CD14-positive monocyte (primary cell): ENCODE results near the gene SAG. TPM values are rescaled to one million over a fixed set of nuclear protein-coding genes. Genes with fewer than 3 reads are reported as not detected.

Experiments used
- DNase-seq, 3 donors: peaks; one replicate each; pipeline ENCODE4 v3.0.0-alpha.2; 2011 to 2022
- H2AFZ ChIP-seq: 2 replicates; pipeline ENCODE4 v1.6.0; 2012; ENCODE audit warnings: mild to moderate bottlenecking, low read depth, low read length, inconsistent platforms; ENCODE audit not compliant: insufficient read depth, poor library complexity, severe bottlenecking
- H3K27ac ChIP-seq, 2 donors: 1 replicate in 1 of 2; 2 replicates in 1 of 2; pipeline ENCODE4 v1.5.1; 2012 to 2013; ENCODE audit warnings: low read length in 2 of 2, control low read depth in 1 of 2, inconsistent platforms in 1 of 2, low read depth in 1 of 2, mild to moderate bottlenecking in 1 of 2
- H3K27me3 ChIP-seq, 2 donors: one replicate each; pipeline versions ENCODE4 v1.6.0 to v1.6.1; 2011 to 2013; ENCODE audit warnings: low read length in 2 of 2; ENCODE audit not compliant: control insufficient read depth in 2 of 2, insufficient read depth in 2 of 2
- H3K36me3 ChIP-seq, 2 donors: replicated peaks in 1 of 2; 1 replicate in 1 of 2; 2 replicates in 1 of 2; pipeline versions ENCODE4 v1.5.1 to v1.6.1; 2012 to 2013; ENCODE audit warnings: low read length in 2 of 2, control low read depth in 1 of 2, inconsistent platforms in 1 of 2, mild to moderate bottlenecking in 1 of 2; ENCODE audit not compliant: insufficient read depth in 2 of 2, control insufficient read depth in 1 of 2
- H3K4me1 ChIP-seq, 2 donors: 1 replicate in 1 of 2; 2 replicates in 1 of 2; pipeline versions ENCODE4 v1.5.1 to v1.6.1; 2012 to 2013; ENCODE audit warnings: low read length in 2 of 2, control low read depth in 1 of 2, inconsistent platforms in 1 of 2, mild to moderate bottlenecking in 1 of 2, moderate library complexity in 1 of 2; ENCODE audit not compliant: insufficient read depth in 2 of 2, control insufficient read depth in 1 of 2
- H3K4me2 ChIP-seq: replicated peaks from 2 replicates; pipeline ENCODE3; 2012; ENCODE audit warnings: low read length, moderate library complexity, mild to moderate bottlenecking; ENCODE audit not compliant: poor library complexity, severe bottlenecking; ENCODE audit errors: extremely low read depth
- H3K4me3 ChIP-seq, 3 experiments: fragments of 200-600 bp in 1 of 3; sonication (generic) in 1 of 3; replicated peaks in 1 of 3; 1 replicate in 2 of 3; 2 replicates in 1 of 3; pipeline ENCODE4 v1.5.1; 2011 to 2013; ENCODE audit warnings: low read length in 3 of 3, mild to moderate bottlenecking in 3 of 3, control low read depth in 2 of 3, low read depth in 2 of 3, inconsistent platforms in 1 of 3, moderate library complexity in 1 of 3
- H3K79me2 ChIP-seq: 2 replicates; pipeline ENCODE4 v1.6.0; 2012; ENCODE audit warnings: mild to moderate bottlenecking, control low read depth, inconsistent platforms, low read length, moderate library complexity; ENCODE audit not compliant: insufficient read depth
- H3K9ac ChIP-seq: 2 replicates; pipeline ENCODE4 v1.6.0; 2017; ENCODE audit warnings: low read length, mild to moderate bottlenecking; ENCODE audit not compliant: insufficient read depth, poor library complexity, severe bottlenecking
- H3K9me3 ChIP-seq, 2 donors: replicated peaks in 1 of 2; 1 replicate in 1 of 2; 2 replicates in 1 of 2; pipeline versions ENCODE4 v1.5.1 to v1.6.1; 2012 to 2013; ENCODE audit warnings: low read length in 2 of 2, control low read depth in 1 of 2; ENCODE audit not compliant: control insufficient read depth in 1 of 2, insufficient read depth in 1 of 2
- H4K20me1 ChIP-seq: 2 replicates; pipeline ENCODE4 v1.6.0; 2012; ENCODE audit warnings: mild to moderate bottlenecking, low read length, control low read depth, moderate library complexity; ENCODE audit not compliant: insufficient read depth
- H3K27ac Mint-ChIP-seq, 7 donors: one replicate each; pipeline ENCODE4 v1.8.0; 2020; ENCODE audit warnings: mild to moderate bottlenecking in 7 of 7, mixed read lengths in 7 of 7, moderate library complexity in 6 of 7, inconsistent platforms in 2 of 7
- H3K27me3 Mint-ChIP-seq, 3 donors: one replicate each; pipeline ENCODE4 v1.8.0; 2021 to 2022; ENCODE audit warnings: low read depth in 3 of 3, mild to moderate bottlenecking in 3 of 3, mixed read lengths in 3 of 3, moderate library complexity in 3 of 3, inconsistent platforms in 1 of 3
- H3K36me3 Mint-ChIP-seq, 2 donors: one replicate each; pipeline ENCODE4 v1.8.0; 2020; ENCODE audit warnings: mixed read lengths in 2 of 2, inconsistent platforms in 1 of 2, mild to moderate bottlenecking in 1 of 2
- H3K4me1 Mint-ChIP-seq: one replicate; pipeline ENCODE4 v1.8.0; 2020; ENCODE audit warnings: mild to moderate bottlenecking, mixed read lengths
- H3K4me3 Mint-ChIP-seq, 2 donors: one replicate each; pipeline ENCODE4 v1.8.0; 2020; ENCODE audit warnings: mild to moderate bottlenecking in 2 of 2, mixed read lengths in 2 of 2, moderate library complexity in 1 of 2
- H3K9me3 Mint-ChIP-seq, 7 donors: one replicate each; pipeline ENCODE4 v1.8.0; 2020 to 2022; ENCODE audit warnings: mixed read lengths in 7 of 7, mild to moderate bottlenecking in 6 of 7, moderate library complexity in 6 of 7, inconsistent platforms in 2 of 7
- CTCF ChIP-seq: fragments of 200-600 bp; IDR thresholded peaks from one replicate; pipeline ENCODE4 v1.8.0; 2022; ENCODE audit warnings: antibody characterized with exemption, mild to moderate bottlenecking
- WGBS: methylation state at CpG from one replicate; pipeline ENCODE4 v1.1.5; 2013; ENCODE audit warnings: missing lambda C conversion rate; ENCODE audit not compliant: insufficient coverage; 5-methylcytosine and 5-hydroxymethylcytosine counted together
- intact Hi-C, 2 donors: fragments of 100-400 bp; cut with micrococcal nuclease; formaldehyde crosslinking; loops; one replicate each; pipeline versions ENCODE4 v1.15.0 to v1.15.1; 2023
- polyA plus RNA-seq, 3 donors: library from polyadenylated mRNA; depleted of rRNA in 1 of 3; unstranded in 2 of 3; stranded (reverse) in 1 of 3; fragments of 300-500 nt in 2 of 3; fragments of >200 nt in 1 of 3; fragmentation: Illumina TruSeq in 2 of 3; gene quantifications; 1 replicate in 2 of 3; 2 replicates in 1 of 3; pipeline ENCODE4 v1.2.3, GENCODE V29; 2012 to 2021

SAG gene
- polyA plus RNA-seq, 3 donors: 0.04 to 0.87 TPM; not detected in 1

- no peak for DNase-seq
- Mint-ChIP-seq H3K27me3 (no peaks in the 10 kb centered on the region), H3K27ac (peak overlapping the region in 1 of 7 donors; percentile 18), H3K4me3 (no peak overlapping the region), H3K4me1 (peaks cover 5% of the 10 kb centered on the region), H3K36me3 (peaks cover 77 to 92% of the 10 kb centered on the region in 2 donors), H3K9me3 (peaks cover 0 to 2% (median 0%) of the 10 kb centered on the region in 7 donors)
- Histone ChIP-seq H3K9ac (no peak overlapping the region), H2AFZ (no peak overlapping the region), H3K4me2 (no peak overlapping the region), H3K4me3 (no peak overlapping the region), H4K20me1 (peaks cover 7% of the 10 kb centered on the region), H3K9me3 (no peaks in the 10 kb centered on the region), H3K27ac (no peak overlapping the region), H3K4me1 (peaks cover 0 to 8% of the 10 kb centered on the region in 2 donors), H3K36me3 (peaks cover 84 to 96% of the 10 kb centered on the region in 2 donors), H3K79me2 (no peaks in the 10 kb centered on the region), H3K27me3 (no peaks in the 10 kb centered on the region)
- TF ChIP-seq CTCF: no peak
- intact Hi-C loops: no loop called here
- WGBS: 83% methylated on average over 1 of the region's 2 CpGs
These were observed 28.7 kb upstream of the SAG start for GRCh38 chr2:233278921-233279320.

- Mint-ChIP-seq H3K27ac (peak overlapping the region in 4 of 7 donors; percentile 10 to 33 (median 24)), H3K9me3 (peaks cover 0 to 2% (median 0%) of the 10 kb centered on the region in 7 donors), H3K27me3 (no peaks in the 10 kb centered on the region), H3K4me3 (no peak overlapping the region), H3K36me3 (peaks cover 77 to 92% of the 10 kb centered on the region in 2 donors), H3K4me1 (peaks cover 5% of the 10 kb centered on the region)
- Histone ChIP-seq H3K36me3 (peaks cover 82 to 93% of the 10 kb centered on the region in 2 donors), H3K27ac (peak overlapping the region in 1 of 2 donors; percentile 14), H3K27me3 (no peaks in the 10 kb centered on the region), H3K9ac (no peak overlapping the region), H3K4me2 (no peak overlapping the region), H2AFZ (no peak overlapping the region), H3K9me3 (no peaks in the 10 kb centered on the region), H3K79me2 (no peaks in the 10 kb centered on the region), H3K4me3 (no peak overlapping the region), H3K4me1 (peaks cover 0 to 8% of the 10 kb centered on the region in 2 donors), H4K20me1 (peaks cover 7% of the 10 kb centered on the region)
- intact Hi-C loops: no loop called here
- WGBS: 83% methylated on average over 1 of the region's 4 CpGs
- DNase-seq: peak in 1 of 3 donors; percentile 12
- no peak for TF ChIP-seq CTCF
These were observed 27.4 kb upstream of the SAG start for GRCh38 chr2:233280114-233280693.
